HG03521 (cell line): ENCODE results near the gene NDUFB3.
"Not testable (repeated sequence)": the region's sequence is repeated elsewhere in the genome, so short reads cannot be mapped to it uniquely, and the experiment has no call there.

Experiments used
- ATAC-seq: cut with Tn5 transposase; IDR thresholded peaks from one replicate; pipeline ENCODE4 v1.9.1; 2021; ENCODE audit warnings: mild to moderate bottlenecking, moderate library complexity; ENCODE audit not compliant: unreplicated experiment

Gene NDUFB3

DNA sequence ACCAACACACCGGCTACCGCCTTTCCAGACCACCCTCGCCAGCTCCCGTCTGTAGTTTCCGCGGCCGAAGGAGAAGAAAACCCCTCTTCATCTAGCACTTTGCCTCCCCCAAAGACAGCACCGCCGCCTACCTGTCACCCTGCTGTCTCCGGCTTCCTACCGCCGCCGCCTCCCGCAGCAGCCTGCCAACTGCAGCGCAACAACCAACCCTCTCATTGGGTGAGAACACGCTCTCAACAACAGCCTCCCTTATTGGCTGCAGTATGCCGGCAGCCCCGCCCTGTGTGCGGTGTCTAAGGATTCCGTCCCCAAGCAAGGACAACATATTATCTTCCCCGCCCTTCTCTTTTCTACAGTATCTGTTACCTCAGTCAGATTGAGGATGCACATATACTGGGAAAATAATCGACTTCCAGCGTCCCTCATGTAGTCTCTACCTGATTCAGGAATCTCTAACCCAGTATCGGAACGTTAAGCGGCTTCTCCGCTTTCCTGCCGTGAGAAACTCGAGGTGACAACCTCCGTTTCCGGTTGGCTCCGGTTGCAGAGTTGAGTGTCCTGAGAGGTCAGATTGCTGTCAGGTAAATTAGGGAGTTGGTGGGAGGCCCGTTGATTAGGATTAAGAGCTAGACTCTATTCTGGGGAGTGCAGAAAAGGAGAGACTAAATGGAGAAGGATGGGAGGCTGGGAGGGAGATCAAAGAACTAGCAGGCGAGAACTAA is at the start of gene NDUFB3, which contains the start of gene HYCC2:
Gene NDUFB3 (plus strand): TSS at position 523 of the 722 bp plus-strand sequence. CDS start 6,882 bp downstream, outside the sequence.
Gene HYCC2 (minus strand): TSS at position 193 of the 722 bp plus-strand sequence. CDS start 47,662 bp downstream, outside the sequence.
- peak; percentile 98 for ATAC-seq

DNA sequence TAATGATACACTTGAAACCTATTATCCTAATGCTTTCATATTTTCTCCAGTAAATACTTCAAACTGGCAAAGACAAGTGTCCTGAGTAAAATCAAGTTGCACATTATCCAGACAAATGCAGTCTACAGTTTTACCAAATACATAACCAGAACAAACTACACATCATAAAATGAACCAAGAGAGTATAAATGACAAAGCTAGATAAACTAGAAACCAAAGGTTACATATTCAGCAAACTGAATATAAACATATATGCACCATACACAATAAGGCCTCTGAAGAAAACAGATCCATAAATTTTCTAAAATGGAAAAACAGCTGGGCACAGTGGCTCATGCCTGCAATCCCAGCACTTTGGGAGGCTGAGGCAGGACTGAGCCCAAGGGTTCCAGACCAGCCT is 47.3 kb upstream of the NDUFB3 start:
- no peak for ATAC-seq

DNA sequence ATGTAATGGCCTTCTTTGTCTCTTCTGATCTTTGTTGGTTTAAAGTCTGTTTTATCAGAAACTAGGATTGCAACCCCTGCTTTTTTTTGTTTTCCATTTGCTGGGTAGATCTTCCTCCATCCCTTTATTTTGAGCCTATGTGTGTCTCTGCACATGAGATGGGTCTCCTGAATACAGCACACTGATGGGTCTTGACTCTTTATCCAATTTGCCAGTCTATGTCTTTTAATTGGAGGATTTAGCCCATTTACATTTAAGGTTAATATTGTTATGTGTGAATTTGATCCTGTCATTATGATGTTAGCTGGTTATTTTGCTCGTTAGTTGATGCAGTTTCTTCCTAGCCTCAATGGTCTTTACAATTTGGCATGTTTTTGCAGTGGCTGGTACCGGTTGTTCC is 37.4 kb upstream of the NDUFB3 start:
- ATAC-seq, result not testable (repeated sequence)

DNA sequence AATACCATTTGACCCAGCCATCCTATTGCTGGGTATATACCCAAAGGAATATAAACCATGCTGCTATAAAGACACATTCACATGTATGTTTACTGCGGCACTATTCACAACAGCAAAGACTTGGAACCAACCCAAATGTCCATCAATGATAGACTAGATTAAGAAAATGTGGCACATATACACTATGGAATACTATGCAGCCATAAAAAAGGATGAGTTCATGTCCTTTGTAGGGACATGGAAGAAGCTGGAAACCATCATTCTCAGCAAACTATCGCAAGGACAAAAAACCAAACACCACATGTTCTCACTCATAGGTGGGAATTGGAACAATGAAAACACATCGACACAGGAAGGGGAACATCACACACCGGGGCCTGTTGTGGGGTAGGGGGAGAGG is 33.4 kb upstream of the NDUFB3 start:
- ATAC-seq, result not testable (repeated sequence)

GRCh38 chr2:201038855-201039254 is 32.9 kb upstream of the NDUFB3 start:
- no peak for ATAC-seq

- ATAC-seq, result no peak
Measured at GRCh38 chr2:201040867-201041628, 30.8 kb upstream of the NDUFB3 start.

DNA sequence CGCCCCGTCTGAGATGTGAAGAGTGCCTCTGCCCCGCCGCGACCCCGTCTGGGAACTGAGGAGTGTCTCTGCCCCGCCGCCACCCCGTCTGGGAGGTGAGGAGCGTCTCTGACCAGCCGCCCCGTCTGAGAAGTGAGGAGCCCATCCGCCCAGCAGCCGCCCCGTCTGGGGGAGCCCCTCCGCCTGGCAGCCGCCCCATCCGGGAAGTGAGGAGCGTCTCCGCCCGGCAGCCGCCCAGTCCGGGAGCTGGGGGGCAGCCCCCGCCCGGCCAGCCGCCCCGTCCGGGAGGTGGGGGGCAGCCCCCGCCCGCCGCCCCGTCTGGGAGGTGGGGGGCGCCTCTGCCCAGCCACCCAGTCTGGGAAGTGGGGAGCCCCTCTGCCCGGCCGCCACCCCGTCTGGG is 29.4 kb upstream of the NDUFB3 start:
- not testable (repeated sequence) for ATAC-seq

DNA sequence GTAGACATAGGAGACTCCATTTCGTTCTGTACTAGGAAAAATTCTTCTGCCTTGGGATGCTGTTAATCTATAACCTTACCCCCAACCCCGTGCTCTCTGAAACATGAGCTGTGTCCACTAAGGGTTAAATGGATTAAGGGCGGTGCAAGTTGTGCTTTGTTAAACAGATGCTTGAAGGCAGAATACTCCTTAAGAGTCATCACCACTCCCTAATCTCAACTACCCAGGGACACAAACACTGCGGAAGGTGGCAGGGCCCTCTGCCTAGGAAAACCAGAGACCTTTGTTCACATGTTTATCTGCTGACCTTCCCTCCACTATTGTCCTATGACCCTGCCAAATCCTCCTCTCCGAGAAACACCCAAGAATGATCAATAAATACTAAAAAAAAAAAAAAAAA is 28.8 kb upstream of the NDUFB3 start:
- ATAC-seq, result not testable (repeated sequence)

- ATAC-seq, result no peak
Measured at GRCh38 chr2:201046881-201047280, 24.9 kb upstream of the NDUFB3 start.

GRCh38 chr2:201049455-201049854 is 22.3 kb upstream of the NDUFB3 start:
- no peak for ATAC-seq

GRCh38 chr2:201057087-201057521 is 14.7 kb upstream of the NDUFB3 start:
- ATAC-seq, result no peak

DNA sequence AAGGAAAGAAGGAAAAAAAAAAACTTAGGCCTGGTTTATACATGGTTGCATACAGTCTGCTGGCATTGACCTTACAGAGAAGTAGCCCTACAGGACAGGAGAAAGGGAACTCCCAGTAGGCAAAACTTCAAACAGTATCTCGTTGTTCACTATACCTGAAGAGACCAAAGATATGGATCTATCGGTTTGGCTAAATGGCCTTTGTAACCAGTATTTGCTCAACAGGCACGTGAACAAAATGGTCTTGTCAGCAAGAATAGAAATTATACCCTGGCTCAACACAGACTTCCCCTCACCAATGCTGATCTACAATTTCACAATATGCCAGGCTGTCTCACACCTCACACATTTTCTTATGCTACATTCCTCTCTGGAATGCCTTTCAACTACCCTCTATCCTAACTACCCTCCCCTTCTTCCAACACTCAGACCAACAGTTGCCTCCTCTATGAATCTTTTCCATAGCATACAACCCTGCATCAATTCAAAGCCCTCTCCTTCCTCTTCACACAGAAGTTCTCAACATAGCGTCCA is 14.0 kb upstream of the NDUFB3 start:
- ATAC-seq, result no peak

- no peak for ATAC-seq
Measured at GRCh38 chr2:201058914-201059313, 12.9 kb upstream of the NDUFB3 start.

- ATAC-seq, result no peak
Measured at GRCh38 chr2:201059961-201060755, 11.6 kb upstream of the NDUFB3 start.

- not testable (repeated sequence) for ATAC-seq
Measured at GRCh38 chr2:201063516-201063915, 8.3 kb upstream of the NDUFB3 start.

DNA sequence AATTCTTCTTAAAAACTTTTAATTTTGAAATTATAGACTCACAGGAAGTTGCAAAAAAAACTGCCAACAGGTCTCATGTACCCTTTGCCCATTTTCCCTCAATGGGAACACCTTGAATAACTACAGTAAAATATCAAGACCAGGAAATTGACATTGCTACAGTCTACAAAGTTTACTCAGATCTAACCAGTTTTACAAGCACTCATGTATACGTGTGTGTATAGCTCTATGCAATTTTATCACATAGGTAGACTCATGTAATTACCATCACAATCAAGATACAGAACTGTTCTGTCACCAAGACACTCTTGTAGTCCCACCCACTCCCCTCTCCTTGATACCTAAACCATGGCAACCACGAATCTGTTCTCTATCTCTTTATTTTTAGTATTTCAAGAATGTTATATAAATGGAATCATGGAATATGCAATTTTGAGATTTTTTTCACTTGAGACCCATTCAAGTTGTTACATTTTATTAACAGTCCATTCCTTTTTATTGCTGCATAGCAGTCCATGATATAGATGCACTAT is 6.9 kb upstream of the NDUFB3 start:
- no peak for ATAC-seq

- ATAC-seq, result peak; percentile 13
Measured at GRCh38 chr2:201070948-201071478, 788 bp upstream of the NDUFB3 start.

DNA sequence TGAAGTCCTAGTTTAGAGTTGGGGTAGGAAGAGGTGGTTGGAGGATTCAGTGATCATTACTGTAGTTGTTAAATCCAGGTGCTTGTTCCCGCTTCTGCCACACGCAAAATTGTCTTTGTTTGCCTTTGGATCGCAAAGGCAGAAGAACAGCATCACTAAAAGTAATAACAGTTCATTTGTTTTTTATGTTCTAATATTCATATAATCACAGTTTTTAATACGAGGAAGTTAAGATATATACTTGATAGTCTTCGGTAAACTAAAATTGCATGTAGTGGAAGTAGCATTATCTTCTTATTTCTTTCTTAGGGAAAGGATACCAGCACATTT is 365 bp downstream of the NDUFB3 start:
- no peak for ATAC-seq

- no peak for ATAC-seq
Measured at GRCh38 chr2:201073071-201073470, 1.3 kb downstream of the NDUFB3 start.

GRCh38 chr2:201074996-201075395 is 3.2 kb downstream of the NDUFB3 start:
- no peak for ATAC-seq

DNA sequence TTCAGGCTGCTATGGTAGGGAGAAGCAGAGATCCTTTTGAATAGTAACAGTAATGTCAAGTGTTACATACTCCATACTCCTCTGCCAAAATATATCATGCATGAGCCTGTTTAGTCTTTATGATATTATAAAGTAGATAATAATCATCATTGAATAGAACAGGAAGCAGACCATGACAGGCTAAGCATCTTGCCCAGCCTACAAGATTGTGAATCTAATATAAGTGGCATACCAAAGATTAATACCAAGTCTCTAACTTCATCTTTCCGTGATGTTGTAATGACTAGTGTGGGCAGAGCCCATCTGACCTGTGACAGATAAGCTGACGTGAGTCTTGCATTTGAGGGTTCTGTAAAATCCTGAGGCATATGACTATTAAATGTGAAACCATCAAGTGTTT is 13.1 kb downstream of the NDUFB3 start:
- ATAC-seq, result no peak
